HG03039 (cell line): Measurements from ENCODE around the gene SIRT7.
"Not testable (repeated sequence)": the region's sequence is repeated elsewhere in the genome, so short reads cannot be mapped to it uniquely, and the experiment has no call there.

Experiments used
- ATAC-seq: cut with Tn5 transposase; IDR thresholded peaks from one replicate; pipeline ENCODE4 v1.9.1; 2021; ENCODE audit warnings: mild to moderate bottlenecking, moderate library complexity; ENCODE audit not compliant: unreplicated experiment

SIRT7 gene

GRCh38 chr17:81955058-81955681 is 37.2 kb upstream of the SIRT7 start:
- ATAC-seq: no peak

- ATAC-seq: no peak
These were observed 36.4 kb upstream of the SIRT7 start for GRCh38 chr17:81954131-81955057.

- not testable (repeated sequence) for ATAC-seq
These were observed 35.5 kb upstream of the SIRT7 start for GRCh38 chr17:81953443-81953842.

GRCh38 chr17:81952792-81953228 is 34.8 kb upstream of the SIRT7 start:
- no peak for ATAC-seq

- ATAC-seq: no peak
These were observed 34.1 kb upstream of the SIRT7 start for GRCh38 chr17:81951785-81952684.

GRCh38 chr17:81950501-81950900 is 32.5 kb upstream of the SIRT7 start:
- ATAC-seq: no peak

DNA sequence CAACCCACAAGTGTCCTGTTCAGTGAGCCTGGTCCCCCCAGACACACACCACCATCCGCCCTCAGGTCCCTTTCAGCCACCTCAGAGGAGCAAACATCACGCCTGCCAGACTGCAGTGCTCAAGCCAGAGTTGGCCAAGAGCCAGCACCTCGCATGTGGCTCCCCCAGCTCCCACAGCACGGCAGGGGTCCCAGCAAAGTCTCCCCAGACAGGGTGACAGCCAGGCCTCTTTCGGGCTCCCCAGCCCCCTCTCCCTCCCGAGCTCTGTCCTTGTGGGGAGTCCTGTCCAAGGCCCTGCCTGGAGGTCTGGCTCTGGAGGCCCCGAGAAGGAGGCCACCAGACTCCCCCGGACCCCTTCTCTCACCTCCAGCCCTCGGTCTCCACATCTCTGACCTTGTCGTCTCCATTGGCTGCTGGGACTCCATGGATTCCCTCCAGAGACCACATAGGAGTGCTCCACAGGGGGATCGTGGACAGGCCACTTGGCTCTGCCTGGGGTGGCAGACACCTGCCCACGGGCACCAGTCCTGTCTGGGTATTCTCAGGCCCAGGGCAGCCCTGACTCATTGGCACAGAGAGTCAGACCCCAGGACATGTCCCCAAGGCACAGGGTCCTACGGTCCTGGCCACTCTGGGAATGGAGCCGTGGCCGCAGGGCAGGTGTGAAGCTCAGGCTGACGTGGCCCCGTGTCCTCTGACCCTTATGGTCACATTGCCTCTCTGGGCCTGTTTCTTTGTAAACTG is 30.8 kb upstream of the SIRT7 start:
- ATAC-seq: no peak

DNA sequence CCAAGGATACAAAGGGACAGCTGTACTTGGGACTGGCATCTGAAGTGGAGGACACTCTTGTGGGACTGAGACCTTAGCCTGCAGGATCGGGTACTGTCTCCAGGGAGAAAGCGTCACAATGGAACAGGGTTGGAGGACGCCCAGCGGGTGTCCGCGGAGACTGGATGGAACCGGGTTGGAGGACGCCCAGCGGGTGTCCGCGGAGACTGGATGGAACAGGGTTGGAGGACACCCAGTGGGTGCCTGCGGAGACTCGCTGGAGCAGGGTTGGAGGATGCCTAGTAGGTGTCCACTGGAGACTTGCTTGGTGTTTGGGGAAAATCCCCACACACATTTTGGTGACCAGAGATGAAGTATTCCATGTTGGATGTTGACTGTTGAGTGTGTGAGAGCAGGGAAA is 29.2 kb upstream of the SIRT7 start, which contains the start of gene MYADML2:
Gene MYADML2 (minus strand): TSS at position 45 of the 400 bp plus-strand sequence. CDS start 5,492 bp downstream, outside the sequence.
- no peak for ATAC-seq

DNA sequence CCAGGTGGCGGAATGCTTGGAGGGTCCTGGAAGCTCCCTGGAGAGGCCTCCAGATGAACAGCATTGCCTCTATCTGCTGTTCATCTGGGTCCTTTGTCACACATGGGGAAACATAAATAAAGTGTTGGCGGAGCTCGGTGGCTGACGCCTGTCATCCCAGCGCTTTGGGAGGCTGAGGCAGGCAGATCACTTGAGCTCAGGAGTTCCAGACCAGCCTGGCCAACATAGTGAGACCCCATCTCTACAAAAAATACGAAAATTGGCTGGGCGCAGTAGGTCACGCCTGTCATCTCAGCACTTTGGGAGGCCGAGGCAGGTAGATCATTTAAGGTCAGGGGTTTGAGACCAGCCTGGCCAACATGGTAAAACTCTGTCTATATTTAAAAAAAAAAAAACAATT is 26.9 kb upstream of the SIRT7 start:
- ATAC-seq: no peak

GRCh38 chr17:81942167-81942553 is 24.2 kb upstream of the SIRT7 start:
- no peak for ATAC-seq

DNA sequence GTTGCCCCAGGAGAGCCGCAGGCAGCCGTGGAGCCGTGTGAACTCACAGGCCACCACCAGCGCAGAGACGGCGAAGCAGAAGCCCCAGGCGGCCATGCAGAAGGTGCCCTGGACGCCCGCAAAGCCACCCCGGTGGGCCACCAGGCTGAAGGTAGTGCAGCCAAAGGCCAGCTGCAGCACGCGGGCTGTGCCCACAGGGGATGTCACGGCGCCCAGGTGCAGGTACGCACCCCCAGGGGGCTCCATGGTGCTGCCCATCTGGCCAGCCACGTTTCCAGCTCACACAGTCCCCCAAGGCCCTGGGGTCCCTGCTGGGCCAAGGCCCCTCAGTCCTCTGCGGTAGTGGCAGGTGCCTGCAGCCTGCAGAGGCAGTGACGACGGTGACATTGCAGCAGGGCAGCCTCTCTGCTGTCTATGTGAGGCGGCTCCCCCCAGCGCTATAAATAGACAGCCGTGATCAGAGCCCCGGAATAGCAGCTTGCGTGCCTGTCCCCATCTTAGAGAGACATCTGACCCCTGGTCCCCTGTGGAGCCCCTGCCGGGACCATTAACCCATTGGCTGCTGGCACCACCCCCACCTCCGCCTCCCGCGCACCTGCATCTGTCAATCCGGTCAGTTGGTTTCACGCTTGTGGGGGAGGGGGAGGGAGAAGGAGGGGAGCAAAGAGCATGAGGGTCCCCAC is 23.6 kb upstream of the SIRT7 start:
- ATAC-seq: no peak

GRCh38 chr17:81940538-81941483 is 22.8 kb upstream of the SIRT7 start:
- ATAC-seq: no peak

- no peak for ATAC-seq
These were observed 22.0 kb upstream of the SIRT7 start for GRCh38 chr17:81939881-81940385.

- ATAC-seq: no peak
These were observed 21.2 kb upstream of the SIRT7 start for GRCh38 chr17:81939218-81939617.

DNA sequence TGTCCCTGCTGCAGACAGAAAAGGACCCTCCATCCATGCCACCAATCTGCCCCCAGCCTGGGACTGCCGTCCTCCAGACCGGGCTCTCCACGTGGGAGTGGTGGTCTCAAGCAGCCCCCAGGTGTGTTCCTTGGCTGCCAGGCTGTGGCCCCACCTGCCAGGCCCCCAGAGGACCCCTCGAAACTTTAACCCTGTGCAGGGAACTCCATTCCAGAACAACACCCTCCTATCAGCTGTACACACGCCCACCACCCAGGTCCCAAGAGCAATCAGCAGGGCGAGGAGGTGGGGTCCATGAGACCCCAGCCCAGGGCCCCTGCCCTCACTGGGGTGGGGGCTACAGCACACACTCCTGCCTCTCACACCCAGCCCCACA is 17.7 kb upstream of the SIRT7 start:
- no peak for ATAC-seq

DNA sequence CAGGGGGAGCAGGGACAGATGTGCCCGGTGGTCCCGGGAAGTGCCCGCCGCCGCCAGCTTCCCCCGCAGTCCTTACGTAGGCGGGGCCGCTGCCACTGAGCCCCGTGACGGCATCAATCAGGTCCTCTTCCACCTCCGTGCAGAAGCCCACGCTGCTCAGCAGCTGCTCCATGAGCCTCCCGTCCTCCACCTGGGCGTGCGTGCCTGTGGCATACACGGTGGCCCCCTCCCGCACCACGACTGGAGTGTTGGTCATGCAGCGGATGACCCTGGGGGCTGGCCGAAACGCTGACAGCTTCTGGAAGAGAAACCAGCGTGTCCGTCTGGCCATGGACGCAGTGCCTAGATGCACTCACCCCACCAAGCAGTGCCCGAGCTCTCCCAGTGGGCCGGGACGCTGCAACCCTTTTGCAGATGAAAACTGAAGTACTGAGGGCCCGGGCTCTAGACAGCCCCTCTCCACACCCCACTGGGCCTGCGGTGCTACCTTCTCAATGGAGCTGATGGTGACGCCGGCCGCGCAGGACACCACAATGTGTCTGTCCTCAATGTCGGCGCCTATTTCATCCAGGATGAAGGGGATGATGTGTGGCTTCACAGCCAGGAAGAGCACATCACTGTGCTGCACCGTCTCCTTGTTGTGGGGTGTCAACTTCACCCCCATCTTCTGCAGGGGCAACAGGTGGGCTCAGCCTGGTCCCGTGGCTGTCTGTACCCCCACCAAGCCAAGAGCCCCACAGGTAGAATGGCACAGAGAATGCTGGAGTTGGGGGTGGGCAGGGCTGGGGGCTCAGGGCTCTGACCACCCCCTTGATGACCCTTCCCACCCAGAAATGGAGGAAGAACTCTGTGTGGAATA is 17.1 kb upstream of the SIRT7 start:
- no peak for ATAC-seq

- no peak for ATAC-seq
These were observed 16.3 kb upstream of the SIRT7 start for GRCh38 chr17:81934098-81934757.
